ENCODE data around the gene PSMD2.
"Not testable (repeated sequence)": the region's sequence is repeated elsewhere in the genome, so short reads cannot be mapped to it uniquely, and the experiment has no call there.

PSMD2 gene

GRCh38 chr3:184336547-184337398 is 37.7 kb downstream of the PSMD2 start:
- no peak for DNase-seq (ENCODE audit: insufficient read length, low spot score)
- no peak for FAIRE-seq

GRCh38 chr3:184337399-184337714 is 38.3 kb downstream of the PSMD2 start, which contains the start of gene FAM131A:
Gene FAM131A (plus strand): TSS chr3:184337600. CDS start chr3:184337631, 31 bp downstream.
- DNase-seq (ENCODE audit: insufficient read length, low spot score): no peak
- TF ChIP-seq CTCF (IDR thresholded peaks at IDR 0.05; ENCODE audit: insufficient read depth, missing control alignments): no peak
- no peak for FAIRE-seq

More at GRCh38 chr3:184336547-184337398, 37.7 kb downstream of the PSMD2 start:
- no peak for TF ChIP-seq CTCF (IDR thresholded peaks at IDR 0.05; ENCODE audit: insufficient read depth, missing control alignments)

- TF ChIP-seq CTCF (IDR thresholded peaks at IDR 0.05; ENCODE audit: insufficient read depth, missing control alignments): no peak
- DNase-seq (ENCODE audit: insufficient read length, low spot score): no peak
- no peak for FAIRE-seq
These were observed 38.9 kb downstream of the PSMD2 start for GRCh38 chr3:184337981-184338380.

- DNase-seq (ENCODE audit: insufficient read length, low spot score): peak; percentile 94
- TF ChIP-seq CTCF (IDR thresholded peaks at IDR 0.05; ENCODE audit: insufficient read depth, missing control alignments): no peak
These were observed 39.5 kb downstream of the PSMD2 start for GRCh38 chr3:184338511-184338945.

GRCh38 chr3:184339001-184339400 is 40.0 kb downstream of the PSMD2 start:
- no peak for TF ChIP-seq CTCF (IDR thresholded peaks at IDR 0.05; ENCODE audit: insufficient read depth, missing control alignments)
- no peak for DNase-seq (ENCODE audit: insufficient read length, low spot score)
- no peak for FAIRE-seq

More at GRCh38 chr3:184338511-184338945, 39.5 kb downstream of the PSMD2 start:
- no peak for FAIRE-seq

- not testable (repeated sequence) for DNase-seq (ENCODE audit: insufficient read length, low spot score); FAIRE-seq
These were observed 40.6 kb downstream of the PSMD2 start for GRCh38 chr3:184339451-184340135.

GRCh38 chr3:184341925-184342324 is 42.9 kb downstream of the PSMD2 start:
- TF ChIP-seq CTCF (IDR thresholded peaks at IDR 0.05; ENCODE audit: insufficient read depth, missing control alignments): no peak
- no peak for FAIRE-seq
- DNase-seq (ENCODE audit: insufficient read length, low spot score): no peak

All from D721Med (cell line).